Activated T-cell treated with anti-CD3 and anti-CD28 coated beads for 24 hours (primary cell): ENCODE data around the gene LYG1.

Experiments
- DNase-seq: peaks from one replicate; pipeline ENCODE4 v3.0.0-alpha.2; 2020; ENCODE audit warnings: low read depth

LYG1 gene

GRCh38 chr2:99275882-99276281 lies 25.1 kb downstream of the LYG1 start:
- no peak for DNase-seq

GRCh38 chr2:99261242-99261641 lies 39.8 kb downstream of the LYG1 start:
- no peak for DNase-seq

GRCh38 chr2:99260184-99260583 lies 40.8 kb downstream of the LYG1 start:
- DNase-seq = no peak

- DNase-seq = no peak
Measured at GRCh38 chr2:99259465-99259864, 41.5 kb downstream of the LYG1 start.

GRCh38 chr2:99256677-99257076 lies 44.3 kb downstream of the LYG1 start:
- DNase-seq = no peak

- DNase-seq = no peak
Measured at GRCh38 chr2:99255491-99256318, 45.3 kb downstream of the LYG1 start, which contains the start of gene LYG2. LYG2 (minus strand) TSS chr2:99255666; CDS start chr2:99254260, 1,406 bp downstream.

- DNase-seq = no peak
Measured at GRCh38 chr2:99249951-99250350, 51.0 kb downstream of the LYG1 start.

- no peak for DNase-seq
Measured at GRCh38 chr2:99242151-99242550, 58.8 kb downstream of the LYG1 start.

- no peak for DNase-seq
Measured at GRCh38 chr2:99240431-99240830, 60.6 kb downstream of the LYG1 start.

- no peak for DNase-seq
Measured at GRCh38 chr2:99238599-99238998, 62.4 kb downstream of the LYG1 start.
